Activated T-helper 9 cell treated with anti-CD3 and anti-CD28 coated beads, Interleukin-2, amount 50 U/mL, for 16 hours (primary cell): Measurements from ENCODE around the gene TRMT61B.

Experiments
- DNase-seq: peaks from one replicate; pipeline ENCODE4 v3.0.0-alpha.2; 2020; ENCODE audit warnings: low read depth

TRMT61B gene

DNA sequence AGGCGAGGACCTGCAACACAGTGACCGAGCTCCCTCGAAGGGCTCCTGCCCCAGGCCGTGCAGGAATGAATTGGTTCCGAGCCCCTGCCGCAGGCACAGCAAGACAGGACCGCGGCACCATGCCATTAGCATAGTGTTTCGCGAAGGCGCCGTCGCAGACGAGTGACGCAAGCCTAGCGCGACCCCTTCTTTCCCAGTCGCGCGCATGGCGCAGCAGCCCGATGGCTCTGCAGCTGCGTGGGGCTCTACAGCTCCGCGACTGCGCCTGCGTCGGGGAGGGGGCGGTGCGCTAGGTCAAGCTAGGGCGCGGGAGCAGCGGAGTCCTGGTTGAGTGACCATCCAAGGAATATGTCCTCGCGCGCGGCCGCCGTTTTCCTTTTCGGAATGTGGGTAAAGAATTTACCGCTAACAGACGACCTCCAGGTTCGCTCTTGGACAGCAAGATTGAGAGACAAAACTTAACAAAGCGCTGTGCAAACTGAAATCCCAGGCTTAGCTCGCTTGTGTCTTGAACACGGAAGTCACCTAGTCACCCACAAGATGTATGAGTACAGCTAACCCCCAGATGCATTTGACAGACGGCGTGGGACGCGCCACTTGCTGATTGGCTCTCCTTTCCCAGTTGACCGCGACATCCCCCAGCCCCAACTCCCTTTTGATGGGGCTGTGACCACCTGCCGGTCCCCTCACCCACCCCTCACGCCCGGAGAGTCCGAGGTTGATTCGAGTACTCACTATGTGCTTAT, at the start of gene TRMT61B:
TRMT61B (minus strand) TSS at position 164 of the 746 bp plus-strand sequence; CDS start at position 132, 32 bp downstream.
- peak; percentile 97 for DNase-seq

GRCh38 chr2:28915939-28916338, 45.8 kb upstream of the TRMT61B start:
- DNase-seq: no peak

DNA sequence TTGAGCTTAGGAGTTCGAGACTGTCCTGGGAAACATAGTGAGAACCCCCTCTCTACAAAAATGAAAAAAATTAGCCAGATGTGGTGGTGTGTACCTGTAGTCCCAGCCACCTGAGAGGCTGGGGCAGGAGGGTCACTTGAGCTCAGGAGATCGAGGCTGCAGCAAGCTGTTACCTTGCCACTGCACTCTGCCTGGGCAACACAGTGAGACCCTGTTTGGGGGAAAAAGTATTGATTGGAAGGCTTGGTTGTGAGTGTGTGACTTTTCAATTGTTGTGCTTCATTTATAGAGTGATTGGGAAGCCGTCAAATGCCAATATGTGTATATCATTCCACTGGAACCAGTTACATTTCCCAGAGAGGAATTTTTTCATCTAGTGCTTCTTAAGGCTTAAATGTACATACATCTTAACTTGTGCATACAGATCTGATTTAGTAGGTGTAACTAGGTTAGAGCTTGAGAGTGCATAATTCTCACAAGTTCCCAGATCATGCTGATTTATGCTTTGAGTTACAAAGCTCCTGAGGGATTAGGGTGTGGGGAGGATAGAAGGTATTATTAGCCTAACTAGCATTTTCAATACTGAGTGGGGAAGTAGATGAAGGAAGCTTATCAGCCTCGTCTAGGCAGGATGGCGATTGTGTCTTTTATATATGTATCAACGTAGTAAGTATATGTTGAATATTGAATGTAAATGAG, 39.7 kb upstream of the TRMT61B start:
- DNase-seq: no peak

DNA sequence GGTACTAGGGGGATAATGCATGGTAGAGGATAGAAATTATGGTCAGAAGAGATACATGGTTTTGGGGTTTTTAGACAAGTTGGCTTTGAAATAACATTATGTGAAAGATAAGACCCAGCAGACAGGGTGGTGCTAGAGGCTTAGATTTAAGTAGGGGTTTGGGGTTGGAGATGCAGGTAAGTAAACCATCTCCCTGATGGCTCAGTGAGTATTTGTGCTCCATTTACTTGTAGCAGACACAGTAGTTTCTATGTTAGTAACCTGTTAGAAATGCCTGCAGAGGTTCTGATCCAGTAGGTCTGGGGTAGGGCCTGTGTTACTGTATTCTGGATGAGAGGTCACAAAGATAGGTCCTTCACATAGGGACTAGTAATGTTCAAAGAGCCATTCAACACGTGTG, 38.1 kb upstream of the TRMT61B start:
- DNase-seq: no peak

- no peak for DNase-seq
Observed at GRCh38 chr2:28906821-28907220, 36.7 kb upstream of the TRMT61B start.

- no peak for DNase-seq
Observed at GRCh38 chr2:28906376-28906775, 36.3 kb upstream of the TRMT61B start.

- no peak for DNase-seq
Observed at GRCh38 chr2:28905533-28905932, 35.4 kb upstream of the TRMT61B start.

DNA sequence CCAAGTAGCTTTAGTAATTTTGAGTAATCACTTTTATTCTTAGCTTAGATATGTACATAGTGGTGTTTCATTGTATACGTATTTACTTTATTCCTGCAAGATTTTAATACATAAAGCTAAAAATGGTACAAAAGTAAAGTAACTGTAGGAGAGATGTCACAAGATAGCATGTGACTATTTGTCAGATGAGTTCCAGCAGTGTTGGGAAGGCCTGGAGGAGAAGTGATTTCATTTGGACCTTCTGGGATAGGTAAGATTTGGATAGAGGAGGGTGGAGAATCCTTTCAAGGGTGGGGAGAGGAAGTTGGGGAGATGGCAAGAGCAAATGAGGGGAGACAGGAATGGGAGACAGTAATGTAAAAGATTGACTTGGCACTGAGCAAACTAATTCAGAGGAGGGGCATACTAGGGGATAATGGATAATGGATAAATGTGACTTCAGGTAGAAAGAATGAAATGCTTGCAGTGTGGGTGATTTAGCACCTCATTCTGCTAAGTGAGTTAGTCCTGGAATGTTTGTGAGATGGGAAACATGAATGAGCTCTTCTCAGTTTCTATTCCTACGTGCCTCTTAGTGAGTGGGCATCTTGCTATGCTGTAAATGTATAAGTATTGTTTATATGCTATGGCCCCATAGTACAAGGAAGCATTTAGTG, 34.8 kb upstream of the TRMT61B start:
- DNase-seq: no peak

DNA sequence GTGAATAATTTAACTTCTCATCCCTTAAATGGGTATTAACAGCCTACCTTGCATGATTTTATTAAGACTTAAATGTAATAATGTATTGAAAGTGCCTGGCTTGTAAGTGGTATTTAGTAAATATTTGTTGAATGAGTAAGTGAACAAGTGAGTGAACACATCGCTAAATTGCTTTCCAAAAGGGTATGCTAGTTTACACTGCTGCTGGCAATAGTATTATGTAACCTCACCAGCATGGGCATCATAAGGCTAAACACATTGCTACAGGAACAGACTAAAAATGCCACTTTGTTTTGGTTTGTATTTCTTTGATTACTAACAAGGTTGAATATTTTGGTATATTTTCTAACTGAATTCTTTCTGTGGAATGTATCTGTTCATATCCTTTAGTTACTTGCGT, 34.2 kb upstream of the TRMT61B start:
- DNase-seq: no peak

DNA sequence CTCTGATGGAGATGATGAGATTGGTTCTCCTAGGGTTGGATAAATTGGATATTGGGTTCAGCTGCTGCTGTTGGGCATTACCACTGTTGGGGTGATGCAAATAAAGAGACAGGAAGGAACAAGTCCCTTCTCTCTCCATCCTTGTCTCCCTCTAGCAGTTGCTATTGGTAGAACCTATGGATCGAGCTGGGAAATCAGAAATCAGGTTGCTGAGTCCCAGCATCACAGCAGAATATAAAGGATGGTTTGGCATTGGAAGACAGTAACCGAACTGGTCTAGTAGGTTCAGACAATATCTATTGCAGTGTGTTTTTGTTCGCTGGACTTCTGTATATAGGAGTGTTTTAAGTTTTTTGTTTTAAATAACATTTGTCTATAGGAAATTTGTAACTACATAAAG, 32.5 kb upstream of the TRMT61B start:
- DNase-seq: no peak

GRCh38 chr2:28901841-28902240, 31.7 kb upstream of the TRMT61B start:
- DNase-seq: no peak

DNA sequence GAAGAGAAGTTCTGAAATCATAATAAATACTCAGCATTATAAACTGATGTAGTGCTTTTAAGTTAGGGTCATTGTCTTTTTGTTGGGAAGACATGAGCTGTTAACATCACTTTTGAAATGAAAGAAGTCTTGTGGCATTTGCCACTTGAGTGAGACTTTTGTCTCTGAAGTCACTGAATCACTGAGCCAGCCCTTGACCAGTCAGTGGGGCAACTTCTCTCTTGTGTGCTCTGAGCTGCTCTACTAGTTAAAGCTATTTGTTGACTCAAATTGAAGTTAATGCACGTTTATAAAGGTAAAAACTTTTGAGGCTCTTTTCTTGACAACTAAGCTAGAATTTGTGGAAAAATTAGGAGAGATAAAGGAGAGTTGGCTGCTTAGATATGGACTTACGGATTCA, 31.1 kb upstream of the TRMT61B start:
- DNase-seq: no peak

- DNase-seq: no peak
Observed at GRCh38 chr2:28898048-28898447, 27.9 kb upstream of the TRMT61B start.

DNA sequence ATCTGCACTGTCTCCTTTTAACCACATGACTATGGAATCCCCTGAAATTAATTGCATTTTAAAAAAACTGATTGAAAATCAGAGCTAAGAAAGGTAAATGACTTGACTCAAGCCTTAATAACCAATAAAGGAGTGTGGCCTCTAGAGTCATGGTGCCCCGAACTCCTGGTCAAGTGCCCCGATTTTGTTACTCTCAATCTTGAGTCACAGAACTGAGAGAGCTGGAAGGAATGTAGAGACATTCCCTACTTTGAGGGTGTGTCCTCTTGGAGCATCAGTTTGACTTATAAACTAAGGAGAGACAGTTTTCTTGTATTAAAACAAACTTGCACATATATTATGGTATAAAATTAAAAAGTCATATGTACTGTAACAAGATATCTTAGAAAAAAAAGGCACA, 26.8 kb upstream of the TRMT61B start:
- DNase-seq: no peak

DNA sequence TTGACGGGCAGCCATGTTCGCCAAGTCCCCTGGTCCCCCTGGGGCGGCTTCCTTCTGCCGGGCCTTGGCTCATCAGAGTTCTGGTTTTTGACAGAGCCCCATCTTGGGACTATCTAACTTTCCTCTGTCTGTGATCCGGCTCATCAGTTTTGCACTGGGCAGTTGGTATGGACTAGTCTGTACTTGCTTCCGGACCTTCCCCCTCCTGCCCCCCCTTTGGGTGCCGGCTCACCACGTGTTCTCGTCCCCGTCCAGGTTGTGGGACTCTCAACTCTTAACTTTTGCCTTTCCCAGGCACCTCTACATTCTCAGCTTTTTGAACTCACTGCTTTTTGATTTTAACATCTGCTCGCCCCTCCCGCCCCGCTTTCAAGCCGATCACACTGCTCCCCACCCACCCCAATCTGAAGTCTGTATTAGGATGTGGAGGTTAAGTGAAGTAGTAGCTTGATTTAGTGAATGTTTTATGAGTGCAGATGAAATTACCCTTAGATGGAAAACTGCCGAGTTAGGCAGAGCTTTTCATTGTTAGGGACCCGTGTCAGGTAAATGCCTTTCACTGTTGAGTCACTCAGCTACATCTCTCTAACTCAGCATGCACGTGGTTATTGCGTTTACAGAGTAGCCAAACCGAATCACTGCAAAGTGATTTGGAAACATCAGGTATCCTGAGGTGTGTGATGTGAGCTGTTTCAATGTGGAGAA, 25.2 kb upstream of the TRMT61B start:
- DNase-seq: peak; percentile 34

DNA sequence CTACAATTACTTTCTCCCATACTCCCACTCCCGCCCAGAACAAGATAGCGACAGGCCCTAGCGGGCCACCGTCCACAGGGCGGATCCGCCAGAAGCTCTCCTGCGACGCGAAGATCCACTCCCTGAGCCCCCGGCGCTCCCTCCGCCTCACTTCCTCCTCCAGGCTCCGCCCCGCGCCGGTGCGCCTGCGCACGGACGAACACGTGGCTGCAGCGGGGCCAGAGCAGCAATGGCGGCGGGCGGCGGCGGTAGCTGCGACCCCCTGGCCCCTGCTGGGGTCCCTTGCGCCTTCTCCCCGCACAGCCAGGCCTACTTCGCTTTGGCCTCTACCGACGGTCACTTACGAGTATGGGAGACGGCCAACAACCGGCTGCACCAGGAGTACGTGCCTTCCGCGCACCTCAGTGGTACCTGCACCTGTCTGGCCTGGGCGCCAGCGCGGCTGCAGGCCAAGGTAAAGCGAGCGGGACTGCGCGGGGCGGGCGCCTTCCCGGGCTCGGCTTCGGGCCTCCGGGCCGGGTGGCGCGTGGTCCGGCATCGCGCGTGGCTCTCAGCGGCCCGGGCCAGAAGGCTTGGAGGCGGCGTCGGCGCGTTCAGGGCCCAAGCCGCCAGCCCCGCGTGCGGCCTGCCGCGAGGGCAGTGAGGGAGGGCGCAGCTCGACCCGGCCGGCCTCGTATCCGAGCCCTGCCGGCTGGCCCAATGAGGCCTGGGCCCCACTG, 24.5 kb upstream of the TRMT61B start, which contains the start of gene WDR43:
WDR43 (plus strand) TSS at position 198 of the 719 bp plus-strand sequence; CDS start at position 230, 32 bp downstream.
- peak; percentile 99 for DNase-seq

DNA sequence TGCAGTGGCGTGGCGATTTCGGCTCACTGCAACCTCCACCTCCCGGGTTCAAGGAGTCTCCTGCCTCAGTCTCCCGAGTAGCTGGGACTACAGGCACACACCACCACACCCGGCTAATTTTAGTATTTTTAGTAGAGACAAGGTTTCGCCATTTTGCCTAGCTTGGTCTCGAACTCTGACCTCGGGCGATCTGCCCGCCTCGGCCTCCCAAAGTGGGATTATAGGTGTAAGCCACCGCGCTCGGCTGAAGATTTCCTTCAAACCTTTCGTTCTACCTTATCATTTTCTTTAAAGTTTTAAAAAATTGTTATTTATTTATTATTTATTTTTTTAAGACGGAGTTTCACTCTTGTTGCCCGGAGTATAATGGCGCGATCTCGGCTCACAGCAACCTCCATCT, 23.4 kb upstream of the TRMT61B start:
- no peak for DNase-seq

DNA sequence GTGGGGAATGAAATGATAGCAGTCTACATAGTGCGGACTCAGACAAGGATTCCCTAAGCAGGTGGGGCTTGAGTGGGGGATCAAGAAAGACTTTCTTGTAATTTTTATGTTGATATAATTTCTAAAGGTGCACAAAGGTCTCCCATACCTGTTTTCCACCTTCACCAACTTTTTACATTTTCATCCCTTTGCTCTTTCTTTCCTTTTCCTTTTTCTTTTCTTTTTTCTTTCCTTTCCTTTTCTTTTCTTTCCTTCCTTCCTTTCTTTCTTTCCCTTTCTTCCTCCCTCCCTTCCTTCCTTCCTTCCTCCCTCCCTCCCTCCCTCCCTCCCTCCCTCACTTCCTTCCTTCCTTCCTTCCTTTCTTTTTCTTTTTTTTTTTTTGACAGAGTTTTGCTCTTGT, 10.1 kb upstream of the TRMT61B start:
- no peak for DNase-seq

DNA sequence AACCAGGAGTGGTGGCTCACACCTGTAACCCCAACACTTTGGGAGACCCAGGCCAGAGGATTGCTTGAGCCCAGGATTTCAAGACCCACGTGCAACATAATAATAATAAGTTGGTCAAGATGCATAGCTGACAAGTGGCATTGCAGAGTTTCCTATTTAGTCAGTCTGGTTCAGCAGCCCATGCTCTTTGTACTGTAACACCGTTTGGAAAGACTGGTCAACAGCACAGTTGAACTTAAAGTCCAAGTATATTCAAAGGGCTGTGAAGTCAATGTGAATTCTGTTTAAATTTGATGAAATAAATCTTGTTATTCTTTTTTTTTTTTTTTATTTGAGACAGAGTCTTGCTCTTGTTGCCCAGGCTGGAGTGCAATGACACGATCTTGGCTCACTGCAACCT, 1.5 kb upstream of the TRMT61B start:
- no peak for DNase-seq

- DNase-seq: no peak
Observed at GRCh38 chr2:28869494-28870145, 489 bp downstream of the TRMT61B start.

DNA sequence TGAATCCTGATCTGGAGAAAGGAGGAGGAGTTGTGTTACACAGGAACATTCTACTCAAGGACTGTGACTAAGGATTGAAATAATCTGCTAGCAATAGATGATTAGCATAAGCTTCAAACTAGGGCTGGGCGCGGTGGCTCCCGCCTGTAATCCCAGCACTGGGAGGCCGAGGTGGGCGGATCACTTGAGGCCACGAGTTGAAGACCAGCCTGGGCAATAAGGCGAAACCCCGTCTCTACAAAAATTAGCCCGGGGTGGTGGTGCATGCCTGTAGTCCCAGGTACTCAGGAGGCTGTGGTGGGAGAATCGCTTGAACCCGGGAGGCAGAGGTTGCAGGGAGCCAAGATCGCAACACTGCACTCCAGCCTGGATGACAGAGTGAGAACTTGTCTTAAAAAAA, 1.5 kb downstream of the TRMT61B start:
- no peak for DNase-seq
